Caco-2 (cell line): ENCODE results near the gene PPP2R3A. TPM values are rescaled to one million over a fixed set of nuclear protein-coding genes. Genes with fewer than 3 reads are reported as not detected.
"Not testable (repeated sequence)": the region's sequence is repeated elsewhere in the genome, so short reads cannot be mapped to it uniquely, and the experiment has no call there.

Experiments used
- BruUV-seq: library from RNA; stranded (reverse); fragments of 400-500 nt; replicated peaks from 2 replicates; lab custom pipeline; 2021; lab: Mats Ljungman, UMichigan
- CTCF ChIA-PET: fragments of 300-600 bp; sonication (Branson Sonifier 250); formaldehyde crosslinking; loops from one replicate; lab custom pipeline; 2022; ENCODE audit warnings: antibody characterized with exemption; lab: Charles Lee
- POLR2A ChIA-PET: fragments of 300-600 bp; sonication (Branson Sonifier 250); formaldehyde crosslinking; loops from one replicate; lab custom pipeline; 2022; ENCODE audit warnings: antibody characterized with exemption; lab: Charles Lee
- DNase-seq, 2 experiments: peaks; one replicate each; pipeline versions ENCODE4 v3.0.0 to v3.0.0-alpha.2; 2020 to 2022
- H3K27me3 ChIP-seq: replicated peaks from 2 replicates; pipeline ENCODE4 v1.6.0; 2011; ENCODE audit warnings: low read length; ENCODE audit not compliant: control insufficient read depth, insufficient read depth
- H3K36me3 ChIP-seq: 2 replicates; pipeline ENCODE4 v1.5.1; 2011; ENCODE audit warnings: low read length; ENCODE audit not compliant: control insufficient read depth, insufficient read depth
- H3K4me1 ChIP-seq: fragments of 250-450 bp; sonication (Bioruptor Pico); 2 replicates; pipeline ENCODE4 v1.5.1; 2020; ENCODE audit warnings: mild to moderate bottlenecking
- H3K4me3 ChIP-seq: 2 replicates; pipeline ENCODE4 v1.5.1; 2011; ENCODE audit warnings: low read depth, mild to moderate bottlenecking, control low read depth, low read length
- H3K9me3 ChIP-seq: fragments of 250-450 bp; sonication (Bioruptor Pico); 2 replicates; pipeline ENCODE4 v1.5.1; 2020; ENCODE audit warnings: mild to moderate bottlenecking, moderate library complexity
- H3K27ac Mint-ChIP-seq: one replicate; pipeline ENCODE4 v1.8.0; 2022; ENCODE audit warnings: mixed read lengths; ENCODE audit not compliant: unreplicated experiment
- H3K27me3 Mint-ChIP-seq: one replicate; pipeline ENCODE4 v1.8.0; 2022; ENCODE audit warnings: mixed read lengths; ENCODE audit not compliant: insufficient read depth, unreplicated experiment
- H3K36me3 Mint-ChIP-seq: one replicate; pipeline ENCODE4 v1.8.0; 2022; ENCODE audit warnings: mild to moderate bottlenecking, mixed read lengths; ENCODE audit not compliant: insufficient read depth, unreplicated experiment
- H3K4me1 Mint-ChIP-seq: one replicate; pipeline ENCODE4 v1.8.0; 2022; ENCODE audit warnings: low read depth, mixed read lengths; ENCODE audit not compliant: unreplicated experiment
- H3K4me3 Mint-ChIP-seq: one replicate; pipeline ENCODE4 v1.8.0; 2022; ENCODE audit warnings: mild to moderate bottlenecking, moderate library complexity, mixed read lengths; ENCODE audit not compliant: unreplicated experiment
- H3K9me3 Mint-ChIP-seq: one replicate; pipeline ENCODE4 v1.8.0; 2022; ENCODE audit warnings: mixed read lengths; ENCODE audit not compliant: unreplicated experiment
- CTCF ChIP-seq, 2 experiments: fragments of 200-600 bp in 1 of 2; IDR thresholded peaks; 1 replicate in 1 of 2; 2 replicates in 1 of 2; pipeline versions ENCODE4 v1.5.1 to v1.8.0; 2011 to 2022; ENCODE audit warnings: antibody characterized with exemption in 1 of 2, control low read depth in 1 of 2, inconsistent platforms in 1 of 2, low read depth in 1 of 2, low read length in 1 of 2, mild to moderate bottlenecking in 1 of 2, moderate library complexity in 1 of 2; ENCODE audit not compliant: insufficient read depth in 1 of 2, severe bottlenecking in 1 of 2, unreplicated experiment in 1 of 2
- intact Hi-C: fragments of 100-400 bp; cut with micrococcal nuclease; formaldehyde crosslinking; loops from one replicate; pipeline ENCODE4 v1.10.0; 2022; ENCODE audit not compliant: unreplicated experiment
- total RNA-seq: library from RNA; stranded (reverse); gene quantifications from 2 replicates; pipeline ENCODE4 v1.2.3, GENCODE V29; 2022

PPP2R3A gene
- total RNA-seq, 1 experiment from 2014 or later, result 9.5 TPM

- BruUV-seq, result no TSS peak
- no peak for DNase-seq
- Mint-ChIP-seq H3K36me3 (peaks cover 8% of the 10 kb centered on the region), H3K27me3 (no peaks in the 10 kb centered on the region), H3K4me1 (no peaks in the 10 kb centered on the region), H3K9me3 (peaks cover 15% of the 10 kb centered on the region), H3K27ac (no peak overlapping the region), H3K4me3 (no peak overlapping the region)
- Histone ChIP-seq H3K4me1 (no peaks in the 10 kb centered on the region), H3K27me3 (no peaks in the 10 kb centered on the region), H3K4me3 (no peak overlapping the region), H3K9me3 (no peaks in the 10 kb centered on the region), H3K36me3 (no peaks in the 10 kb centered on the region)
- ChIA-PET POLR2A (no interaction called here), CTCF (no interaction called here)
- TF ChIP-seq CTCF (IDR thresholded peaks at IDR 0.05; ENCODE audit: insufficient read depth in 1 of 2, low read depth in 1 of 2, low read length in 1 of 2, severe bottlenecking in 1 of 2, unreplicated experiment in 1 of 2), result no peak
- intact Hi-C loops, result no loop called here
Measured at GRCh38 chr3:136120373-136121348, 155.1 kb downstream of the PPP2R3A start.

GRCh38 chr3:136122006-136122405, 156.5 kb downstream of the PPP2R3A start:
- Histone ChIP-seq H3K4me3 (no peak overlapping the region), H3K9me3 (no peaks in the 10 kb centered on the region), H3K4me1 (no peaks in the 10 kb centered on the region), H3K36me3 (no peaks in the 10 kb centered on the region), H3K27me3 (no peaks in the 10 kb centered on the region)
- TF ChIP-seq CTCF (IDR thresholded peaks at IDR 0.05; ENCODE audit: insufficient read depth in 1 of 2, low read depth in 1 of 2, low read length in 1 of 2, severe bottlenecking in 1 of 2, unreplicated experiment in 1 of 2), result no peak
- ChIA-PET CTCF (no interaction called here), POLR2A (no interaction called here)
- no TSS peak for BruUV-seq
- no peak overlapping the region for H3K4me3 Mint-ChIP-seq
- H3K4me1 Mint-ChIP-seq, result no peaks in the 10 kb centered on the region
- DNase-seq, result no peak
- intact Hi-C loops, result no loop called here
- peaks cover 9% of the 10 kb centered on the region for H3K9me3 Mint-ChIP-seq
- no peak overlapping the region for H3K27ac Mint-ChIP-seq
- H3K27me3 Mint-ChIP-seq, result no peaks in the 10 kb centered on the region
- H3K36me3 Mint-ChIP-seq, result peaks cover 9% of the 10 kb centered on the region

- H3K9me3 ChIP-seq, H3K4me3 Mint-ChIP-seq, H3K4me1 ChIP-seq, POLR2A ChIA-PET, H3K36me3 ChIP-seq, DNase-seq, H3K36me3 Mint-ChIP-seq, H3K27ac Mint-ChIP-seq, H3K4me1 Mint-ChIP-seq, H3K27me3 Mint-ChIP-seq, H3K27me3 ChIP-seq, CTCF ChIA-PET, H3K4me3 ChIP-seq, BruUV-seq, intact Hi-C loops: not testable (repeated sequence)
- peaks cover 26% of the 10 kb centered on the region for H3K9me3 Mint-ChIP-seq
Measured at GRCh38 chr3:136131647-136132046, 166.1 kb downstream of the PPP2R3A start.
